Smooth muscle cell (in vitro differentiated cells): Measurements from ENCODE around the gene SEPTIN14. TPM values are rescaled to one million over a fixed set of nuclear protein-coding genes. Genes with fewer than 3 reads are reported as not detected.
"Not testable (repeated sequence)": the region's sequence is repeated elsewhere in the genome, so short reads cannot be mapped to it uniquely, and the experiment has no call there.

Source experiments
- DNase-seq: peaks from one replicate; lab custom pipeline; 2025; ENCODE audit not compliant: unreplicated experiment; lab: John Stamatoyannopoulos, UW
- H2AFZ ChIP-seq: fragments of 200-600 bp; sonication (generic); 2 replicates; pipeline ENCODE4 v1.6.0; 2016; ENCODE audit warnings: antibody characterized with exemption, low read depth, mild to moderate bottlenecking
- H3F3A ChIP-seq: fragments of 200-600 bp; sonication (generic); 2 replicates; pipeline ENCODE4 v1.6.0; 2017; ENCODE audit warnings: antibody characterized with exemption, low read depth
- H3K27ac ChIP-seq: fragments of 200-600 bp; sonication (generic); 2 replicates; pipeline ENCODE4 v1.5.1; 2016; ENCODE audit warnings: low read depth, mild to moderate bottlenecking
- H3K27me3 ChIP-seq: fragments of 200-600 bp; sonication (generic); 2 replicates; pipeline ENCODE4 v1.6.1; 2016; ENCODE audit warnings: low read depth, mild to moderate bottlenecking
- H3K36me3 ChIP-seq: fragments of 200-600 bp; sonication (generic); 2 replicates; pipeline ENCODE4 v1.5.1; 2016; ENCODE audit warnings: low read depth
- H3K4me1 ChIP-seq: fragments of 200-600 bp; sonication (generic); 2 replicates; pipeline ENCODE4 v1.5.1; 2016; ENCODE audit warnings: low read depth
- H3K4me2 ChIP-seq: fragments of 200-600 bp; sonication (generic); 2 replicates; pipeline ENCODE4 v1.6.0; 2016; ENCODE audit warnings: mild to moderate bottlenecking
- H3K4me3 ChIP-seq: fragments of 200-600 bp; sonication (generic); 2 replicates; pipeline ENCODE4 v1.5.1; 2016; ENCODE audit warnings: mild to moderate bottlenecking
- H3K79me2 ChIP-seq: fragments of 200-600 bp; sonication (generic); 2 replicates; pipeline ENCODE4 v1.6.0; 2016; ENCODE audit warnings: low read depth, mild to moderate bottlenecking
- H3K9ac ChIP-seq: fragments of 200-600 bp; sonication (generic); 2 replicates; pipeline ENCODE4 v1.6.0; 2016; ENCODE audit warnings: low read depth
- H3K9me3 ChIP-seq: fragments of 200-600 bp; sonication (generic); replicated peaks from 2 replicates; pipeline ENCODE4 v1.5.1; 2016; ENCODE audit warnings: low read depth
- H4K20me1 ChIP-seq: fragments of 200-600 bp; sonication (generic); 2 replicates; pipeline ENCODE4 v1.6.0; 2016; ENCODE audit warnings: low read depth
- WGBS: methylation state at CpG from one replicate; pipeline ENCODE4 v1.1.7; 2016; ENCODE audit warnings: low lambda C conversion rate; 5-methylcytosine and 5-hydroxymethylcytosine counted together
- polyA plus RNA-seq: library from polyadenylated mRNA; unstranded; fragments of >200 nt; fragmentation: Nextera tagmentation; extraction: Ambion mirVana; gene quantifications from 2 replicates; pipeline ENCODE4 v1.2.1, GENCODE V29; 2016
- total RNA-seq: library from RNA; depleted of rRNA; stranded (reverse); fragments of >200 nt; gene quantifications from 2 replicates; pipeline ENCODE4 v1.2.3, GENCODE V29; 2014
- TF ChIP-seq, protein P1 (sequence below): fragments of 200-600 bp; sonication (generic); IDR thresholded peaks from 2 replicates; pipeline ENCODE4 v1.5.1; 2017; ENCODE audit warnings: borderline replicate concordance, mild to moderate bottlenecking, antibody characterized with exemption; ENCODE audit not compliant: insufficient read depth, poor library complexity, severe bottlenecking

Gene SEPTIN14
- total and polyA plus RNA-seq, 2 experiments from 2014 or later: not detected

DNA sequence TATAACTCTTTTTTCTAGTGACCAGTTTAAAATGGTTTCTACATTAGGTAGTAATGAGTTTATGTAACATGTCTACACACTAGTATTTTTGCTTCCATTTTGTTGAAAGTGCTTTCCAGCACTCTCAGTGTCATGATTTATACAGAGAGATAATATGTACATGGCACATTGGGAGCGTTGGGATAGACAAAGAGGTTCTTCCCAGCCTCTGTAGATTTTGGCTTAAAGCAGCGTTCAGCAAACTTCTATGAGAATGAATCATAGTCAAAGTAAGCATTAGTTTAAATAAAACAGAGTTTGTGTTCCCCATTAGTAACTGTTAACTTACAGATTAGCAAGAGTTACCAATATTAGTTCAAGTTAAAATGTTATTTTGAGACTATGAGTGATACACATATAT, 43.9 kb downstream of the SEPTIN14 start:
- H4K20me1 ChIP-seq: no peaks in the 10 kb centered on the region
- H3K36me3 ChIP-seq: no peaks in the 10 kb centered on the region
- DNase-seq: no peak
- H3K4me1 ChIP-seq: no peaks in the 10 kb centered on the region
- no peak overlapping the region for H3K4me2 ChIP-seq
- H3K27me3 ChIP-seq: no peaks in the 10 kb centered on the region
- WGBS: 76% methylated on average over 2 of the region's 2 CpGs
- no peak overlapping the region for H2AFZ ChIP-seq
- TF ChIP-seq, protein P1, sequence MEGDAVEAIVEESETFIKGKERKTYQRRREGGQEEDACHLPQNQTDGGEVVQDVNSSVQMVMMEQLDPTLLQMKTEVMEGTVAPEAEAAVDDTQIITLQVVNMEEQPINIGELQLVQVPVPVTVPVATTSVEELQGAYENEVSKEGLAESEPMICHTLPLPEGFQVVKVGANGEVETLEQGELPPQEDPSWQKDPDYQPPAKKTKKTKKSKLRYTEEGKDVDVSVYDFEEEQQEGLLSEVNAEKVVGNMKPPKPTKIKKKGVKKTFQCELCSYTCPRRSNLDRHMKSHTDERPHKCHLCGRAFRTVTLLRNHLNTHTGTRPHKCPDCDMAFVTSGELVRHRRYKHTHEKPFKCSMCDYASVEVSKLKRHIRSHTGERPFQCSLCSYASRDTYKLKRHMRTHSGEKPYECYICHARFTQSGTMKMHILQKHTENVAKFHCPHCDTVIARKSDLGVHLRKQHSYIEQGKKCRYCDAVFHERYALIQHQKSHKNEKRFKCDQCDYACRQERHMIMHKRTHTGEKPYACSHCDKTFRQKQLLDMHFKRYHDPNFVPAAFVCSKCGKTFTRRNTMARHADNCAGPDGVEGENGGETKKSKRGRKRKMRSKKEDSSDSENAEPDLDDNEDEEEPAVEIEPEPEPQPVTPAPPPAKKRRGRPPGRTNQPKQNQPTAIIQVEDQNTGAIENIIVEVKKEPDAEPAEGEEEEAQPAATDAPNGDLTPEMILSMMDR: no peak
- H3K79me2 ChIP-seq: no peaks in the 10 kb centered on the region
- no peaks in the 10 kb centered on the region for H3K9me3 ChIP-seq
- no peak overlapping the region for H3K9ac ChIP-seq
- no peak overlapping the region for H3K27ac ChIP-seq
- H3K4me3 ChIP-seq: no peak overlapping the region
- no peaks in the 10 kb centered on the region for H3F3A ChIP-seq

DNA sequence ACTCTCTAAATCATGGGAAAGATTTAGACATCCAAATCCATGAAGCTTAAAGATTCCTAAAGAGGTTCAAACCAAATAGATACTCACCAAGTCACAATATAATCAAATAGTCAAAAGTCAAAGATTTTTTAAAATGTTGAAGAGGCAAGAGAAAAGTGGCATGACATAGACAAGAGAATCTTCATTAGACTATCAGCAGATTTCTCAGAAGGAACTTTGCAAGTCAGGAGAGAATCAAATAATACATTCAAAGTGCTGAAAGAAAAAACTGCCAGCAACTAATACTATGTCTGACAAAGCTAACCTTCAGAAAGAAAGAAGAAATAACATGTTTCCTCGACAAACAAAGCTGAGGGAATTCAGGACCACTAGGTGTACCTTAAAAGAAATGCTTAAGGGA, 65.3 kb downstream of the SEPTIN14 start:
- not testable (repeated sequence) for H3F3A ChIP-seq, H3K9me3 ChIP-seq, H3K4me3 ChIP-seq, H3K9ac ChIP-seq, DNase-seq, H3K79me2 ChIP-seq, H3K27ac ChIP-seq, H4K20me1 ChIP-seq, H3K36me3 ChIP-seq, H2AFZ ChIP-seq, H3K4me2 ChIP-seq, H3K27me3 ChIP-seq, H3K4me1 ChIP-seq
- 70% methylated on average over 1 of the region's 1 CpG for WGBS

DNA sequence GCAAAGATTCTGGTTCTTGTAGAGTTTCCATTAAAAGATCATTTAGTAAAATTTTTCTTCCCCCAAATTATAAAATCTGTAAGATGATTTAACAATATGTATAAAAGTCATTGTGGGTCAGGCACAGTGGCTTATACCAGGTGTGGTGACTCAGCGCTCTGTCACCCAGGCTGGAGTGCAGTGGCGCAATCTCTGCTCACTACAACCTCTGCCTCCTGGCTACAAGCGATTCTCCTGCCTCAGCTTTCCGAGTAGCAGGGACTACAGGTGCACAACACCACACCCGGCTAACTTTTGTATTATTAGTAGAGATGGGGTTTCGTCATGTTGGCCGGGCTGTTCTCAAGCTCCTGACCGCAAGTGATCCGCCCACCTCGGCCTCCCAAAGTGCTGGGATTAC, 68.0 kb downstream of the SEPTIN14 start:
- no peaks in the 10 kb centered on the region for H3K36me3 ChIP-seq
- no peaks in the 10 kb centered on the region for H3K27me3 ChIP-seq
- TF ChIP-seq, protein P1: no peak
- H3K9me3 ChIP-seq: peaks cover 3% of the 10 kb centered on the region
- WGBS: 82% methylated on average over 10 of the region's 10 CpGs
- H3K79me2 ChIP-seq: no peaks in the 10 kb centered on the region
- H3K9ac ChIP-seq: no peak overlapping the region
- no peak overlapping the region for H2AFZ ChIP-seq
- no peaks in the 10 kb centered on the region for H3F3A ChIP-seq
- H3K27ac ChIP-seq: no peak overlapping the region
- no peak for DNase-seq
- no peak overlapping the region for H3K4me2 ChIP-seq
- no peaks in the 10 kb centered on the region for H4K20me1 ChIP-seq
- H3K4me3 ChIP-seq: no peak overlapping the region
- no peaks in the 10 kb centered on the region for H3K4me1 ChIP-seq

DNA sequence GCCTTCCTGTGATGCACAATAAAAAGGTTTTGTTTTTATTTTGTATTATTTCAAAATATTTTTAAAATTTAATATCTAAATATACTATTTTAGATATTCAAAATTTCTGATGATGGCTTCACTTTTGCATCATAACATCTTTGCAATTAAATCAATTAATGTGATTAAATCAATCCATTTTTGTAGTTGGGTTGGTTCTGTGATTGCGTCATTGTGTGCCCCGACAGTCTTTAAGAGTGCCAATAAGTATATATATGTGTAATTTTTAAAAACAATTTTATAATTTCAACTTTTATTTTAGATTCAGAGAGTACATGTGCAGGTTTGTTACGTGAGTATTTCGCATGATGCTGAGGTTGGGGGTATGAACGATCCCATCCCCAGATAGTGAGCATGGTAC, 70.5 kb downstream of the SEPTIN14 start:
- no peaks in the 10 kb centered on the region for H4K20me1 ChIP-seq
- no peak overlapping the region for H2AFZ ChIP-seq
- no peak overlapping the region for H3K4me2 ChIP-seq
- H3F3A ChIP-seq: no peaks in the 10 kb centered on the region
- H3K79me2 ChIP-seq: no peaks in the 10 kb centered on the region
- H3K36me3 ChIP-seq: no peaks in the 10 kb centered on the region
- peaks cover under 1% of the 10 kb centered on the region for H3K9me3 ChIP-seq
- no peaks in the 10 kb centered on the region for H3K4me1 ChIP-seq
- no peaks in the 10 kb centered on the region for H3K27me3 ChIP-seq
- no peak overlapping the region for H3K9ac ChIP-seq
- no peak overlapping the region for H3K4me3 ChIP-seq
- TF ChIP-seq, protein P1: no peak
- no peak for DNase-seq
- 89% methylated on average over 5 of the region's 5 CpGs for WGBS
- H3K27ac ChIP-seq: no peak overlapping the region
